Small intestine (tissue), 7 donors: ENCODE data around the gene PRR33. TPM values are rescaled to one million over a fixed set of nuclear protein-coding genes. Genes with fewer than 3 reads are reported as not detected.
A peak's percentile ranks its signal among the peaks of the same experiment; 100 is the strongest.

Experiments used
- DNase-seq, 2 donors: peaks; one replicate each; pipeline versions ENCODE4 v3.0.0 to v3.0.0-alpha.2; 2013
- FAIRE-seq: peaks from 2 replicates; lab custom pipeline; 2012; peaks lifted over from hg19 to GRCh38; lab: Jason Lieb, UNC
- H3K27ac ChIP-seq, 3 donors: one replicate each; pipeline ENCODE4 v1.5.1; 2013; ENCODE audit warnings: low read length in 2 of 3, mild to moderate bottlenecking in 2 of 3, control low read depth in 1 of 3, inconsistent platforms in 1 of 3, low read depth in 1 of 3, moderate library complexity in 1 of 3
- H3K27me3 ChIP-seq, 3 donors: one replicate each; pipeline ENCODE4 v1.6.1; 2013; ENCODE audit warnings: low read length in 3 of 3, inconsistent platforms in 1 of 3; ENCODE audit not compliant: control insufficient read depth in 3 of 3, insufficient read depth in 3 of 3
- H3K36me3 ChIP-seq, 3 donors: one replicate each; pipeline ENCODE4 v1.6.1; 2013; ENCODE audit warnings: low read length in 3 of 3, inconsistent platforms in 1 of 3, low read depth in 1 of 3, mild to moderate bottlenecking in 1 of 3, moderate library complexity in 1 of 3; ENCODE audit not compliant: control insufficient read depth in 3 of 3, insufficient read depth in 2 of 3
- H3K4me1 ChIP-seq, 3 donors: one replicate each; pipeline ENCODE4 v1.6.1; 2013; ENCODE audit warnings: low read length in 2 of 3, inconsistent platforms in 1 of 3, low read depth in 1 of 3, mild to moderate bottlenecking in 1 of 3, moderate library complexity in 1 of 3; ENCODE audit not compliant: control insufficient read depth in 3 of 3, insufficient read depth in 2 of 3
- H3K4me3 ChIP-seq, 3 donors: one replicate each; pipeline ENCODE4 v1.5.1; 2013; ENCODE audit warnings: low read length in 3 of 3, control low read depth in 1 of 3, inconsistent platforms in 1 of 3, low read depth in 1 of 3, mild to moderate bottlenecking in 1 of 3, moderate library complexity in 1 of 3
- H3K9me3 ChIP-seq, 2 donors: one replicate each; pipeline ENCODE4 v1.6.1; 2013; ENCODE audit warnings: low read depth in 1 of 2, low read length in 1 of 2; ENCODE audit not compliant: control insufficient read depth in 2 of 2, insufficient read depth in 1 of 2
- WGBS, 3 donors: extraction: QIAGEN DNeasy Blood & Tissue Kit; methylation state at CpG; one replicate each; pipeline ENCODE4 v1.1.7; 2013; 5-methylcytosine and 5-hydroxymethylcytosine counted together
- polyA plus RNA-seq, 4 donors: library from polyadenylated mRNA; stranded (reverse) in 3 of 4; unstranded in 1 of 4; fragments of 200-250 nt in 3 of 4; fragments of 120-200 nt in 1 of 4; gene quantifications; one replicate each; pipeline versions ENCODE4 v1.2.1 to v1.2.3, GENCODE V29; 2013
- donor health status: healthy with polysubstance abuse.
- donor health status: control.
- donor health status: control.
- donor health status: Bipolar disorder and iron deficiency.
- donor health status: healthy.

The PRR33 gene
- polyA plus RNA-seq, 4 donors: 0.01 to 0.49 TPM; not detected in 2

GRCh38 chr11:1861435-1862411 lies 30.0 kb downstream of the PRR33 start:
- FAIRE-seq (no peak), DNase-seq (no peak)
- Histone ChIP-seq H3K4me1 (peaks cover 0 to 4% (median 0%) of the 10 kb centered on the region in 3 donors), H3K27me3 (peaks cover 0 to 12% (median 0%) of the 10 kb centered on the region in 3 donors), H3K9me3 (no peaks in the 10 kb centered on the region), H3K36me3 (no peaks in the 10 kb centered on the region), H3K27ac (no peak overlapping the region), H3K4me3 (no peak overlapping the region)
- 88 to 93% (median 88%) methylated on average over 4 of the region's 4 CpGs for WGBS, 3 donors

- Histone ChIP-seq H3K9me3 (no peaks in the 10 kb centered on the region), H3K4me3 (no peak overlapping the region), H3K27me3 (peaks cover 0 to 12% (median 0%) of the 10 kb centered on the region in 3 donors), H3K36me3 (no peaks in the 10 kb centered on the region), H3K4me1 (peaks cover 0 to 4% (median 0%) of the 10 kb centered on the region in 3 donors), H3K27ac (no peak overlapping the region)
- no peak for FAIRE-seq
- WGBS, 3 donors: 85 to 94% (median 88%) methylated on average over 1 of the region's 1 CpG
- no peak for DNase-seq
Measured at GRCh38 chr11:1860108-1860507, 31.6 kb downstream of the PRR33 start.

DNA sequence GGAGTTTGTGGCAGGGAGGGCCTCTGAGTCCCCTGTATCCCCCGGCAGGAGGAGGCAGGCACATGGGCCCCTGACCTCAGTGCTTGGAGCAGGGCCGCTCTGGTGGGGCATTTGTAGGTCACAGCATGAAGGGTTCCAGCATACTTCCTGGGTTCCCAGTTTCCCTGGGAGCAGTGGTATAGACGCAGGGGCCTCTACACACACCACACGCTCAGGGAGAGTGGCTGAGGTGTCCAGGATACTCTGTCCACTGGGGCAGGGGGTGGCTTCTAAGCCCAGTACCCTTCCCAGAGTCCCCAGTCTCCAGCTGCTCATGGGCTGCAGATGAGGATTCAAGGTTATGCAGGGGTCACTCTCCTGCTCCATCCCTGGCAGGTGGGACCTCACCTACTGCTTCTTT lies 32.7 kb downstream of the PRR33 start:
- Histone ChIP-seq H3K27me3 (peaks cover 0 to 12% (median 0%) of the 10 kb centered on the region in 3 donors), H3K36me3 (no peaks in the 10 kb centered on the region), H3K27ac (no peak overlapping the region), H3K9me3 (no peaks in the 10 kb centered on the region), H3K4me1 (peaks cover 0 to 4% (median 0%) of the 10 kb centered on the region in 3 donors), H3K4me3 (no peak overlapping the region)
- DNase-seq (no peak), FAIRE-seq (no peak)
- WGBS, 3 donors: 62 to 81% (median 78%) methylated on average over 4 of the region's 4 CpGs

DNA sequence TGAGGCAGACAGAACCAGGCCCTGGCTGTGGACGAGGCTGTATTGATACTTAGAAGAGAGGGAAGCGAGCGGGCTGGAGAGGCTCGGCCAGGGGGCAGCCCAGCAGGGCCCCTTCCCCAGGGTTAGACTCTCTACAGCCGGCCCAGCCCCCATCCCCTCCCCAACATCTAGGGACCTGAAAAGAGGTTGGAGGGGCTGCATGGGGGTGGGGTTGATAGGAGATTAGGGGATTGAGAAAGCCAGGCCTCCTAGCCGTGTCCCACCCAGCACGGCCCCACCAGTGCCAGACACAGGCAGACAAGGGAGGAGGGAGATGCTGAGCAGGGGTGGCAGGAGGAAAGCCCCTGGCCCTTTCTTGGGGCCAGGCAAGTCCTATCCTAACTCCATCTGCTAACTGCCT lies 33.1 kb downstream of the PRR33 start:
- FAIRE-seq (no peak), DNase-seq (no peak)
- peaks cover 0 to 9% (median 0%) of the 10 kb centered on the region in 3 donors for H3K27me3 ChIP-seq
- no peaks in the 10 kb centered on the region for H3K9me3 ChIP-seq
- H3K4me3 ChIP-seq: no peak overlapping the region
- WGBS, 3 donors: 75 to 85% (median 80%) methylated on average over 7 of the region's 7 CpGs
- H3K27ac ChIP-seq: no peak overlapping the region
- no peaks in the 10 kb centered on the region for H3K36me3 ChIP-seq
- peaks cover 0 to under 1% (median 0%) of the 10 kb centered on the region in 3 donors for H3K4me1 ChIP-seq

- WGBS, 3 donors: 83 to 88% (median 87%) methylated on average over 9 of the region's 9 CpGs
- no peaks in the 10 kb centered on the region for H3K36me3 ChIP-seq
- H3K4me3 ChIP-seq: no peak overlapping the region
- no peaks in the 10 kb centered on the region for H3K9me3 ChIP-seq
- no peak for FAIRE-seq
- peaks cover 0 to 6% (median 0%) of the 10 kb centered on the region in 3 donors for H3K27me3 ChIP-seq
- no peak for DNase-seq
- H3K4me1 ChIP-seq: no peaks in the 10 kb centered on the region
- no peak overlapping the region for H3K27ac ChIP-seq
Measured at GRCh38 chr11:1858154-1858553, 33.5 kb downstream of the PRR33 start.

- no peak for DNase-seq
- H3K4me3 ChIP-seq: no peak overlapping the region
- 71 to 79% (median 72%) methylated on average over 11 of the region's 11 CpGs for WGBS, 3 donors
- no peaks in the 10 kb centered on the region for H3K4me1 ChIP-seq
- no peaks in the 10 kb centered on the region for H3K27me3 ChIP-seq
- H3K27ac ChIP-seq: no peak overlapping the region
- no peaks in the 10 kb centered on the region for H3K36me3 ChIP-seq
- no peaks in the 10 kb centered on the region for H3K9me3 ChIP-seq
- FAIRE-seq: no peak
Measured at GRCh38 chr11:1857064-1857463, 34.6 kb downstream of the PRR33 start.

- Histone ChIP-seq H3K4me1 (peaks cover 0 to 2% (median 0%) of the 10 kb centered on the region in 3 donors), H3K27me3 (no peaks in the 10 kb centered on the region), H3K4me3 (no peak overlapping the region), H3K36me3 (no peaks in the 10 kb centered on the region), H3K9me3 (no peaks in the 10 kb centered on the region), H3K27ac (no peak overlapping the region)
- DNase-seq (no peak), FAIRE-seq (no peak)
- WGBS, 3 donors: 79 to 91% (median 82%) methylated on average over 13 of the region's 13 CpGs
Measured at GRCh38 chr11:1856306-1857005, 35.2 kb downstream of the PRR33 start.

DNA sequence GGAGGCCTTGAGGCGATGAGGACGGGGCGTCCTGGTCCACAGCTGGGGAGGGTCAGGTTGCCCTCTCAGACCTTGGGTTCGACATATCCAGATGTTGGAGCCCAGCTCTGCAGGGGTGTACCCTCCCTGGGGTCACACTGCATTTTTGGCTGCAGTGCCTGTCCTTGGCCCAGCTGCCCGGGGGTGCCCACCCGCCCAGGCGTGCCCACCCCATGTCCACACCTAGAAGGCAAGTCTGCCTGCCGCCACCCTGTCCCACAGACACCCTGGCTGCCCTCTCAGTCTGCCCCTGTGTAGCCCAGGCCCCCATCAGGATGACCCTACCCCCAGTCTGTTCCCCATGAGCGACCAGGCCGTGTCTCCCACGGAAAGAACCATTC lies 35.8 kb downstream of the PRR33 start:
- DNase-seq (no peak), FAIRE-seq (no peak)
- peak overlapping the region in 1 of 3 donors; percentile 21 for H3K27ac ChIP-seq
- H3K4me3 ChIP-seq: no peak overlapping the region
- H3K4me1 ChIP-seq: peaks cover 0 to 2% (median 0%) of the 10 kb centered on the region in 3 donors
- H3K36me3 ChIP-seq: no peaks in the 10 kb centered on the region
- 66 to 89% (median 88%) methylated on average over 11 of the region's 11 CpGs for whole genome bisulfite sequencing, 3 donors
- no peaks in the 10 kb centered on the region for H3K27me3 ChIP-seq
- no peaks in the 10 kb centered on the region for H3K9me3 ChIP-seq
